AG09319 (cell line): ENCODE results near the gene MTCP1.

Experiments
- DNase-seq: peaks from one replicate; pipeline ENCODE4 v3.0.0-alpha.2; 2010; ENCODE audit warnings: low read depth; ENCODE audit errors: extremely low read depth
- CTCF ChIP-seq: IDR thresholded peaks from 2 replicates; pipeline ENCODE4 v1.5.1; 2011; ENCODE audit warnings: low read depth, mild to moderate bottlenecking, inconsistent platforms, low read length, moderate library complexity

The MTCP1 gene

GRCh38 chrX:155052738-155053498 lies 18.0 kb downstream of the MTCP1 start:
- DNase-seq: no peak
- TF ChIP-seq CTCF: no peak

- peak; percentile 48 for TF ChIP-seq CTCF
- DNase-seq: no peak
Measured at GRCh38 chrX:155048977-155049619, 21.8 kb downstream of the MTCP1 start.

GRCh38 chrX:155046811-155047528 lies 24.0 kb downstream of the MTCP1 start:
- no peak for TF ChIP-seq CTCF
- DNase-seq: no peak

- TF ChIP-seq CTCF: no peak
- no peak for DNase-seq
Measured at GRCh38 chrX:155046129-155046810, 24.7 kb downstream of the MTCP1 start.

GRCh38 chrX:155035688-155036087 lies 35.2 kb downstream of the MTCP1 start:
- no peak for DNase-seq
- TF ChIP-seq CTCF: no peak

GRCh38 chrX:155031657-155032056 lies 39.3 kb downstream of the MTCP1 start:
- no peak for DNase-seq
- no peak for TF ChIP-seq CTCF
